Mesenchymal stem cell (in vitro differentiated cells and primary cell): ENCODE data around the gene GMPPB.

ENCODE experiments used
- DNase-seq: peaks from one replicate; pipeline ENCODE4 v3.0.0-alpha.2; 2013
- H2AFZ ChIP-seq: one replicate; pipeline ENCODE4 v1.6.1; 2013; ENCODE audit warnings: low read depth, mild to moderate bottlenecking, control low read depth, inconsistent platforms, low read length, moderate library complexity
- H2AK5ac ChIP-seq: 2 replicates; pipeline ENCODE4 v1.6.1; 2013; ENCODE audit warnings: low read length, moderate library complexity, mild to moderate bottlenecking, inconsistent platforms; ENCODE audit not compliant: severe bottlenecking
- H2BK120ac ChIP-seq: one replicate; pipeline ENCODE4 v1.6.1; 2013; ENCODE audit warnings: low read depth, mild to moderate bottlenecking, inconsistent platforms, low read length, moderate library complexity
- H2BK12ac ChIP-seq, 2 experiments: one replicate each; pipeline ENCODE4 v1.6.1; 2013; ENCODE audit warnings: inconsistent platforms in 2 of 2, low read length in 2 of 2, mild to moderate bottlenecking in 2 of 2, moderate library complexity in 2 of 2, control low read depth in 1 of 2
- H2BK15ac ChIP-seq: one replicate; pipeline ENCODE4 v1.6.1; 2013; ENCODE audit warnings: mild to moderate bottlenecking, low read depth, inconsistent platforms; ENCODE audit not compliant: poor library complexity, severe bottlenecking
- H2BK5ac ChIP-seq: 2 replicates; pipeline ENCODE4 v1.6.1; 2013; ENCODE audit warnings: low read depth, mild to moderate bottlenecking, low read length, control low read depth, inconsistent platforms; ENCODE audit not compliant: poor library complexity, severe bottlenecking
- H3K14ac ChIP-seq, 2 experiments: one replicate each; pipeline ENCODE4 v1.6.1; 2013; ENCODE audit warnings: inconsistent platforms in 2 of 2, low read length in 2 of 2, control low read depth in 1 of 2, mild to moderate bottlenecking in 1 of 2, moderate library complexity in 1 of 2
- H3K18ac ChIP-seq, 2 experiments: one replicate each; pipeline ENCODE4 v1.6.1; 2013; ENCODE audit warnings: inconsistent platforms in 2 of 2, low read length in 2 of 2, control low read depth in 1 of 2, low read depth in 1 of 2, mild to moderate bottlenecking in 1 of 2
- H3K23ac ChIP-seq, 2 experiments: one replicate each; pipeline ENCODE4 v1.6.1; 2013; ENCODE audit warnings: inconsistent platforms in 2 of 2, low read length in 2 of 2, mild to moderate bottlenecking in 2 of 2, moderate library complexity in 2 of 2, control low read depth in 1 of 2
- H3K27ac ChIP-seq: 2 replicates; pipeline ENCODE4 v1.5.1; 2013; ENCODE audit warnings: mild to moderate bottlenecking, moderate library complexity, low read length, control low read depth, inconsistent platforms; ENCODE audit not compliant: poor library complexity, severe bottlenecking
- H3K27me3 ChIP-seq, 2 experiments: 2 replicates each; pipeline versions ENCODE4 v1.6.1 to v1.7.0; 2013; ENCODE audit warnings: low read length in 2 of 2, mild to moderate bottlenecking in 2 of 2, moderate library complexity in 2 of 2, control low read depth in 1 of 2, inconsistent platforms in 1 of 2; ENCODE audit not compliant: control insufficient read depth in 1 of 2, insufficient read depth in 1 of 2
- H3K36me3 ChIP-seq, 2 experiments: 2 replicates each; pipeline versions ENCODE4 v1.6.1 to v1.7.0; 2013; ENCODE audit warnings: low read length in 2 of 2, control low read depth in 1 of 2, inconsistent platforms in 1 of 2, low read depth in 1 of 2, mild to moderate bottlenecking in 1 of 2; ENCODE audit not compliant: insufficient read depth in 2 of 2, control insufficient read depth in 1 of 2
- H3K4ac ChIP-seq, 2 experiments: one replicate each; pipeline ENCODE4 v1.6.1; 2013; ENCODE audit warnings: inconsistent platforms in 2 of 2, low read length in 2 of 2, mild to moderate bottlenecking in 2 of 2, moderate library complexity in 2 of 2, control low read depth in 1 of 2, low read depth in 1 of 2
- H3K4me1 ChIP-seq: 2 replicates; pipeline ENCODE4 v1.6.1; 2013; ENCODE audit warnings: low read depth, low read length, control low read depth; ENCODE audit not compliant: control insufficient read depth, insufficient read depth
- H3K4me2 ChIP-seq: 2 replicates; pipeline ENCODE4 v1.6.1; 2013; ENCODE audit warnings: low read length, mild to moderate bottlenecking, inconsistent platforms; ENCODE audit not compliant: poor library complexity, severe bottlenecking
- H3K4me3 ChIP-seq, 2 experiments: 2 replicates each; pipeline versions ENCODE4 v1.5.1 to v1.7.0; 2013; ENCODE audit warnings: low read length in 2 of 2, mild to moderate bottlenecking in 2 of 2, control low read depth in 1 of 2, low read depth in 1 of 2; ENCODE audit not compliant: insufficient read depth in 1 of 2
- H3K79me1 ChIP-seq: replicated peaks from 2 replicates; pipeline ENCODE4 v1.6.1; 2013; ENCODE audit warnings: mild to moderate bottlenecking, control low read depth, low read length, inconsistent platforms; ENCODE audit not compliant: poor library complexity, severe bottlenecking
- H3K9ac ChIP-seq: 2 replicates; pipeline ENCODE4 v1.7.0; 2013; ENCODE audit warnings: mild to moderate bottlenecking, low read length, moderate library complexity
- H3K9me3 ChIP-seq: 2 replicates; pipeline ENCODE4 v1.7.0; 2013; ENCODE audit warnings: mild to moderate bottlenecking, low read length; ENCODE audit not compliant: control insufficient read depth
- H4K8ac ChIP-seq: one replicate; pipeline ENCODE4 v1.6.1; 2013; ENCODE audit warnings: inconsistent platforms, mild to moderate bottlenecking, low read length, moderate library complexity
- H4K91ac ChIP-seq: one replicate; pipeline ENCODE4 v1.6.1; 2013; ENCODE audit warnings: mild to moderate bottlenecking, low read length, inconsistent platforms
- WGBS: methylation state at CpG from one replicate; pipeline ENCODE4 v1.1.7; 2013; ENCODE audit warnings: mixed read lengths; 5-methylcytosine and 5-hydroxymethylcytosine counted together

The GMPPB gene

GRCh38 chr3:49757197-49757596, 33.4 kb upstream of the GMPPB start:
- no peaks in the 10 kb centered on the region for H3K4me1 ChIP-seq
- H3K4ac ChIP-seq: no peak overlapping the region
- H3K23ac ChIP-seq: no peak overlapping the region
- H3K36me3 ChIP-seq: peaks cover 4 to 5% of the 10 kb centered on the region in 2 experiments
- H3K9me3 ChIP-seq: no peaks in the 10 kb centered on the region
- H4K91ac ChIP-seq: no peak overlapping the region
- no peak overlapping the region for H2BK5ac ChIP-seq
- H3K27me3 ChIP-seq: no peaks in the 10 kb centered on the region
- H3K18ac ChIP-seq: no peak overlapping the region
- H3K79me1 ChIP-seq: peaks cover 11% of the 10 kb centered on the region
- no peak for DNase-seq
- no peak overlapping the region for H3K4me2 ChIP-seq
- H3K9ac ChIP-seq: no peak overlapping the region
- H2AK5ac ChIP-seq: no peak overlapping the region
- no peak overlapping the region for H2AFZ ChIP-seq
- H2BK120ac ChIP-seq: no peak overlapping the region
- no peak overlapping the region for H3K27ac ChIP-seq
- no peak overlapping the region for H3K14ac ChIP-seq
- no peak overlapping the region for H4K8ac ChIP-seq
- 64% methylated on average over 2 of the region's 2 CpGs for WGBS
- no peak overlapping the region for H2BK15ac ChIP-seq
- no peak overlapping the region for H2BK12ac ChIP-seq
- no peak overlapping the region for H3K4me3 ChIP-seq

- no peak overlapping the region for H2AK5ac ChIP-seq
- WGBS: 83% methylated on average over 1 of the region's 1 CpG
- H3K14ac ChIP-seq: no peak overlapping the region
- no peak overlapping the region for H4K91ac ChIP-seq
- H3K4me2 ChIP-seq: no peak overlapping the region
- H3K4me1 ChIP-seq: no peaks in the 10 kb centered on the region
- H3K4me3 ChIP-seq: no peak overlapping the region
- no peak overlapping the region for H2BK12ac ChIP-seq
- H2AFZ ChIP-seq: no peak overlapping the region
- H2BK120ac ChIP-seq: no peak overlapping the region
- H3K4ac ChIP-seq: no peak overlapping the region
- H3K9me3 ChIP-seq: no peaks in the 10 kb centered on the region
- H3K27me3 ChIP-seq: no peaks in the 10 kb centered on the region
- no peak overlapping the region for H2BK15ac ChIP-seq
- no peak overlapping the region for H3K18ac ChIP-seq
- no peak overlapping the region for H3K23ac ChIP-seq
- peaks cover 8% of the 10 kb centered on the region for H3K79me1 ChIP-seq
- no peak overlapping the region for H4K8ac ChIP-seq
- no peak overlapping the region for H3K27ac ChIP-seq
- H3K9ac ChIP-seq: no peak overlapping the region
- H3K36me3 ChIP-seq: peaks cover 4 to 5% of the 10 kb centered on the region in 2 experiments
- DNase-seq: no peak
- H2BK5ac ChIP-seq: no peak overlapping the region
Measured at GRCh38 chr3:49756036-49756435, 32.3 kb upstream of the GMPPB start.

- Histone ChIP-seq H3K79me1 (peaks cover 14% of the 10 kb centered on the region), H3K4me3 (no peak overlapping the region), H3K27ac (no peak overlapping the region), H2AFZ (no peak overlapping the region), H4K91ac (no peak overlapping the region), H2BK12ac (no peak overlapping the region), H3K36me3 (peaks cover 0 to 5% of the 10 kb centered on the region in 2 experiments), H3K27me3 (no peaks in the 10 kb centered on the region), H3K18ac (no peak overlapping the region), H3K4me1 (peaks cover 3% of the 10 kb centered on the region), H3K4ac (no peak overlapping the region), H2BK120ac (no peak overlapping the region), H3K4me2 (no peak overlapping the region), H3K9me3 (no peaks in the 10 kb centered on the region), H2BK5ac (no peak overlapping the region), H3K23ac (no peak overlapping the region), H4K8ac (no peak overlapping the region), H2BK15ac (no peak overlapping the region), H3K9ac (no peak overlapping the region), H2AK5ac (no peak overlapping the region), H3K14ac (no peak overlapping the region)
- 93% methylated on average over 1 of the region's 1 CpG for WGBS
- DNase-seq: no peak
Measured at GRCh38 chr3:49754536-49754935, 30.8 kb upstream of the GMPPB start.

GRCh38 chr3:49751501-49751900, 27.8 kb upstream of the GMPPB start:
- no peak overlapping the region for H2AK5ac ChIP-seq
- no peak overlapping the region for H3K27ac ChIP-seq
- peaks cover 16% of the 10 kb centered on the region for H3K79me1 ChIP-seq
- no peak overlapping the region for H3K4me3 ChIP-seq
- peaks cover 0 to 19% of the 10 kb centered on the region in 2 experiments for H3K36me3 ChIP-seq
- H3K4ac ChIP-seq: no peak overlapping the region
- 100% methylated on average over 3 of the region's 4 CpGs for WGBS
- no peak overlapping the region for H3K23ac ChIP-seq
- no peak overlapping the region for H2BK120ac ChIP-seq
- H4K8ac ChIP-seq: no peak overlapping the region
- no peaks in the 10 kb centered on the region for H3K9me3 ChIP-seq
- H2BK5ac ChIP-seq: no peak overlapping the region
- no peak overlapping the region for H3K14ac ChIP-seq
- no peak overlapping the region for H3K4me2 ChIP-seq
- peaks cover 13% of the 10 kb centered on the region for H3K4me1 ChIP-seq
- H3K9ac ChIP-seq: no peak overlapping the region
- no peak overlapping the region for H2BK12ac ChIP-seq
- no peak overlapping the region for H2AFZ ChIP-seq
- no peak overlapping the region for H3K18ac ChIP-seq
- no peak overlapping the region for H4K91ac ChIP-seq
- no peak overlapping the region for H2BK15ac ChIP-seq
- no peak for DNase-seq
- H3K27me3 ChIP-seq: no peaks in the 10 kb centered on the region
